Stimulated activated CD4-positive, alpha-beta T cell treated with anti-CD3 and anti-CD28 coated beads, Interleukin-2, amount 100 ng/mL, for 4 hours (primary cell): ENCODE data around the gene UTP4.
"Not testable (repeated sequence)": the region's sequence is repeated elsewhere in the genome, so short reads cannot be mapped to it uniquely, and the experiment has no call there.

Experiments used
- DNase-seq: peaks from one replicate; pipeline ENCODE4 v3.0.0-alpha.2; 2020; ENCODE audit warnings: low read depth

The UTP4 gene

GRCh38 chr16:69110406-69110805, 22.0 kb upstream of the UTP4 start:
- DNase-seq = no peak

DNA sequence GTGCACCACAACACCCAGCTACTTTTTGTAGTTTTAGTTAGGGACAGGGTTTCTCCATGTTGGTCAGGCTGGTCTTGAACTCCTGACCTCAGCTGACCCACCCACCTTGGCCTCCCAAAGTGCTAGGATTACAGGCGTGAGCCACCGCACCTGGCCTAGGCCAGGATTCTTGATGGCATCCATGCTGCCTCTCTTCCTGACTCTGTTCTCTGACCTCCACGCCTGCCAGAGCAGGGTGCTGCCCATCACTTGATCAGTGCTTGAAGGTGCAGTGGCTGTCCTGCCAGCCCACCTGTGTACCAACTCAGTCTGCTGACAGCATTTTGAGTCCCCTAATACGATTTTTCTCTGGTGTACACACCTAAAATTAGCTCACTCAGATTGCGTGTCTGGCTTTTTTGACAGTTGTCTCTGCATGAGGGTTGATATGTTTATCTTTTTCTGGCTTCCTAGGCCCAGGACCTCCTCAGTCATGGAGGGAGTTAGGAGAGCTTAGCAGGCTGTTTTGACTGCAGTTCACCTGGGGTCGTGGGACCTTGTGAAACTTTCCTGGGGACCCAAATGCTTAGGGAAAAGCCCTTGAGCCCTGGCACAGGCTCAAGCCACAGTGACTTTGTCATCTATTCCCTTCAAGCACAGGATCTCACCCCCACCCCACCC, 21.1 kb upstream of the UTP4 start:
- no peak for DNase-seq

DNA sequence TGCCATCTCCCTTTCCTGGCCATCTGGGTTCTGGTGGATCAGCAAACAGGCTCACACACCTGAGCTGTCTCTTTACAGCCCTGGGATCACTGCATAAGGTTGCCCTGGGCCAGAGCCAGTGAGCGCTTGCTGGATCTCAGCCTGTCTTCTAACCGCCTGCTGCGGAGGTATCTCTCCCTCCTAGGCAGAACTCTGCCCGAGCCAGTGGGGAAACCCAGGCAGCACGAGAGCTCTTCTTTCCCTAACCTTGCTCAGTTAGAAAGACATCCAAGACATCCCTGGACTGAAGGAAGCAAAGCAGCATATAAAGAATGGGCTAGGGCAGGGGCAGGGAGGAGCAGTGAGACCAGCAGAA, 20.6 kb upstream of the UTP4 start:
- no peak for DNase-seq

DNA sequence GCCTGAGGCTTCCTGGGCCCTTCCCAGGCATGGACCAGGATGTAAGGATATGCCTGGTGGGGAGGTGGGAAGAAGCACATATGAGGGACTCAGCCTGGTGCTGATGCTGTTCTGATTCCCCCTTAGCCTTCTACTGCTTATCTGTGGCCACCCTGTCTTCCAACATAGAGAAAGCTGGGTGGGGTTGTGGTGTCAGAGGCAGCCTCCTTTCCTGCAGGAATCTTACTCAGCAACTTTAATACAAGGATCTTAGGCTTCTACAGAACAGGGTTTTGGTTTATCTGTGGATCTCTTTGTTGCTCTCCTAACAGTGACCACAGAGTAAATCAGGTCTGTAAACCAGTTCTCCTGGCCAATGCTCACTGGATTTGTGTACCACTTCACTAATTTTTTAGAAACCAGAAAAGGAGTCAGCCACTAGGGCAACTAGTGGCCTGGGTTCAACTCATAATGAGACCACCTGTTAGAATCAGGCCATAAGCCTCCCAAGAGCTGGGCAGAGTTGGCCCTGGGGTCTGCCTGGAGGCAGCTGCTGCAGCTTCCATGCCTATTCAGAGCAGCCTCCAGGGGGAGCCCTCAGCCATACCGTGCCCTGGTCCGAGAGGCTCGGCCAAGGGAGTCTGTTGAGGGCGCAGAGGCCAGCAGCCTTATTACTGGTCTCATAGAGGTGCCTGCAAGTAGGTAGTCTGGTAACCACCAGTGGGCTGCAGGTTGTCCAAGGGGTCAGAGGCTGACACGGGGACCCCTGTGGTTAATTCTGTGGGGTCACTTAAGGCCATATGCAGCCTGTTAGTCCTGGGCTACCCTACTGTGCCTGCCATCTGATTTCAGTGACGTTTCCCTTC, 19.9 kb upstream of the UTP4 start:
- DNase-seq = peak; percentile 27

- DNase-seq = no peak
Observed at GRCh38 chr16:69113216-69113615, 19.2 kb upstream of the UTP4 start.

DNA sequence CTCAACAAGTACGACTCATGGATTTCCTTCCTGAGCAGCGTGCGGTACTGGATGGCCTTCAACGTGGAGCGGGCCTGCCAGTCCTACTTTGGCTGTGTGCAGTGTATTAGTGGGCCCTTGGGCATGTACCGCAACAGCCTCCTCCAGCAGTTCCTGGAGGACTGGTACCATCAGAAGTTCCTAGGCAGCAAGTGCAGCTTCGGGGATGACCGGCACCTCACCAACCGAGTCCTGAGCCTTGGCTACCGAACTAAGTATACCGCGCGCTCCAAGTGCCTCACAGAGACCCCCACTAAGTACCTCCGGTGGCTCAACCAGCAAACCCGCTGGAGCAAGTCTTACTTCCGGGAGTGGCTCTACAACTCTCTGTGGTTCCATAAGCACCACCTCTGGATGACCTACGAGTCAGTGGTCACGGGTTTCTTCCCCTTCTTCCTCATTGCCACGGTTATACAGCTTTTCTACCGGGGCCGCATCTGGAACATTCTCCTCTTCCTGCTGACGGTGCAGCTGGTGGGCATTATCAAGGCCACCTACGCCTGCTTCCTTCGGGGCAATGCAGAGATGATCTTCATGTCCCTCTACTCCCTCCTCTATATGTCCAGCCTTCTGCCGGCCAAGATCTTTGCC, 18.0 kb upstream of the UTP4 start:
- DNase-seq = no peak

DNA sequence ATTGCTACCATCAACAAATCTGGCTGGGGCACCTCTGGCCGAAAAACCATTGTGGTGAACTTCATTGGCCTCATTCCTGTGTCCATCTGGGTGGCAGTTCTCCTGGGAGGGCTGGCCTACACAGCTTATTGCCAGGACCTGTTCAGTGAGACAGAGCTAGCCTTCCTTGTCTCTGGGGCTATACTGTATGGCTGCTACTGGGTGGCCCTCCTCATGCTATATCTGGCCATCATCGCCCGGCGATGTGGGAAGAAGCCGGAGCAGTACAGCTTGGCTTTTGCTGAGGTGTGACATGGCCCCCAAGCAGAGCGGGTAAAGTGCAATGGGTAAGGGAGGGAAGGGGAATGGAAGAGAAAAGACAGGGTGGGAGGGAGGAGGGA, 17.5 kb upstream of the UTP4 start:
- DNase-seq = no peak

- DNase-seq = no peak
Observed at GRCh38 chr16:69115361-69115760, 17.1 kb upstream of the UTP4 start.

DNA sequence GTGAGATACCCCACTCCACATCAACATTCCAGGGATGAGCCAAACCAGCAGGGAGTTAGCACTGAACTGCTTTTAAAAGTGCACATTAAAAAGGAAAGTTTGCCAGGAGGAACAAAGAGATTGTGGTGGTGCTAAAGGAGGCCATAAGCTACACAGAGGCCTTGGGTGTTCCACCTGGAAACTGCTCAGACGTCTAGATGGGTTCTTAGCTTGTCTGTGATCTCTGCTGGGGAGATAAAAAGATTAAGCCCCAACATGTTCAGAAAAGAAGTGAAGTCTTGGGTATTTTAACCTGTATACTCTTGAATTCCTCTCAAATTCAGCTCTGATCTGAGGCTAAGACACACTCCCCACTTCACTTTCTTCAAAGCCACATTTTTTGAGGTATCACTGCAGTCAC, 16.6 kb upstream of the UTP4 start:
- no peak for DNase-seq

DNA sequence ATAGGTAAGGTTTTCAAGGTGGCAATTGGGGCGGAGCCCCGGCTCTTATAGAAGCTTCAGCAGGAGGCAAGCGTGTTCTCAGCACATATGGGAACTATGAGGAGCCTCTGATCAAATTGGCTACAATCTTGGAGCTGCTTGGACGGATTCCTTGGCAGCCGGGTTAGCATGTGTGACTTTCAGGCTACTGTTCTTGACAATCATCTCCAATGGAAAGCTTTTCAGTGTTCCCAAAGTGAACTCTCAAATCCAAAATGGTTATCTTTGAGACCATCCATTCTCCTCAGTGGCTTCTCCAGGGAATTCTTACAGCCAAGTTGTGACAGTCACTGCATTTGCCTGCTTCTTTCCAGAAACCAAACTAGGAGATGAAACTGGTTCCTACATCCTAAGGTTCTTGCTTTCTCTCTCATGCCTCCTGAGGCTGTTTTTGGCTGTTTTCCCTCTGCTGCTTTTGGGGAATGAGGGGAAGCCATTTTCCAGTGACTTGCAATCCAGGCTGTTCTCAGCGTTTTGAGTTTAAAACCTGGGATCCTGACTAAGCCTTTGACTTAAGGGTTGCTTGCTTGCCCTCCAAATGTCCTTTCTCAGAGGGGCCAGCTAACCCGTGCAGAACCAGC, 16.1 kb upstream of the UTP4 start:
- DNase-seq = no peak

GRCh38 chr16:69116906-69117305, 15.5 kb upstream of the UTP4 start:
- DNase-seq = no peak

- no peak for DNase-seq
Observed at GRCh38 chr16:69118468-69118867, 14.0 kb upstream of the UTP4 start.

DNA sequence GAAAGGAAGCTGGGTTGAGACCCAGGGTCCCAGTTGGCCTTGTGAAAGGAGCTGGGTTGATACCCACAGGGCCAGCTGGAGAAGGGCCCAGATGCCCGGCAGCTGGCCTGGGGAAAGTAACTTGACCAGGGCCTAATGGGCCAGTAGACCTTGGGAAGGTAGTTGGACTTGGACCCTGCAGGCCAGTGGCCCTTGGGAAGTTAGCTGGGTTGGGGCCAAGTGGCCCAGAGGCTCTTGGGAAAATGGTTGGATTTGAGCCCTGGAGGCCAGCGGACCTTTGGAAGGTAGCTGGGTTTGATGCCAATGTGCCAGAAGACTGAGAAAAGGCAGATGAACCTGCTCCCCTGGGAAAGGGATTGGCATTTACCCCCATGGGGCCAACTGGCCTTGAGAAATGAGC, 13.5 kb upstream of the UTP4 start:
- no peak for DNase-seq

- no peak for DNase-seq
Observed at GRCh38 chr16:69119536-69119935, 12.9 kb upstream of the UTP4 start.

DNA sequence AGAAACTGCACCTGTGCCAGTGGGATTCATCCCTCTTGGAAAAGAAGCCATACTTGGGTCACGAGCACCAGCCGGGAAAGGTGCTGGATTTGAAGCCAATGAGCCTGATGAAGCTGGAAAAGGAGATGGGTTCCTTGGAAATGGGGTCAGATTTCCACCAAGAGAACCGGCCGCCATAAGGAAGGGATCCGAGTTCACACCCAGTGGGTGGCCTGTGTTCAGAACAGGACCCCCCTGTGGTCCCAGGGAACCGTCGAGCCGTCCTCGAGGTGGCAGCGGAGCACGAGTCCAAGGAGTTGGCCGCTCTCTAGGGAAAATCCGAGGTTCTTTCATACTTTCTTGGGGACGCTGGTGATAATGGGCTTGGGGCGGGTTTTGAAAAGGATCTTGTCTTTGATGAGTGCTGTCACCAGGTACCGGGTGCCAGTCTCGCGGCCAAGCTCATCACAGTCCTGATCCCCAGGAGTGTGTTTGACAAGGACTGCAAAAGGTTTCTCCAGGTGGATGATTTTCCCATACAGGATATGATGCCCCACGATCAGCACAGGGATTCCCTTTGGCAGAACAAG, 12.3 kb upstream of the UTP4 start:
- DNase-seq = no peak

DNA sequence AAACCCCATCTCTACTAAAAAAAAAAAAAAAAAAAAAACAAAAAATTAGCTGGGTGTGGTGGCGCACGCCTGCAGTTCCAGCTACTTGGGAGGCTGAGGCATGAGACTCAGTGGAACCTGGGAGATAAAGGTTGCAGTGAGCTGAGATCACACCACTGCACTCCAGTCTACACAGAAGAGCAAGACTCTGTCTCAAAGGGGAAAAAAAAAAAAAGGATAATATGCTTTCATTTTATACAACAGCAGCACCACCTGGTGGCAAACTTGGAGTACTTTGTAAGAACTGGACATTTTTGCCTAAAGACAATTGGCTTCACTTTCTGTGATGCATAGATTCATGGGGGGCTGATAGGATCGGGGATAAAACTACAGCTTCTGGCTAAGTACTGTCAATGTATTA, 8.5 kb upstream of the UTP4 start:
- peak; percentile 57 for DNase-seq

GRCh38 chr16:69124406-69124805, 8.0 kb upstream of the UTP4 start:
- not testable (repeated sequence) for DNase-seq

- not testable (repeated sequence) for DNase-seq
Observed at GRCh38 chr16:69124961-69125360, 7.5 kb upstream of the UTP4 start.

DNA sequence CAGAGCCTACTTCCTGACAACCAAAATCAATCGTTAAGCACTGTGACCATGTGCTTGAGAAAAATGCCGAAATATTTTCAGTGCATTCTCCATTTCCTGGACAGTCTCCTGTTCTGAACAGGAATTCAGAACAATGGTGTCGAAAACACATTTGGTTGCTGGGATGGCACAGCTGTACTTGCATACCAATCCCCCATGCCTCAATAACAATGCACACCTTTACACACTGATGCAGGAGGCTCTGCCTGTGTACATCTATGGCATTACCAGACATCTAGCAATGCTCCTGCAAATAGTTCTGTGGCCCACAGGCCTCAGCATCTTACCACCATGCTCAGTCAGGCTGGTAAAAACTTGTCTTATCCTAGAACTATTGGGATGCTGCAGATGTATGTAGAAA, 6.2 kb upstream of the UTP4 start:
- DNase-seq = no peak

DNA sequence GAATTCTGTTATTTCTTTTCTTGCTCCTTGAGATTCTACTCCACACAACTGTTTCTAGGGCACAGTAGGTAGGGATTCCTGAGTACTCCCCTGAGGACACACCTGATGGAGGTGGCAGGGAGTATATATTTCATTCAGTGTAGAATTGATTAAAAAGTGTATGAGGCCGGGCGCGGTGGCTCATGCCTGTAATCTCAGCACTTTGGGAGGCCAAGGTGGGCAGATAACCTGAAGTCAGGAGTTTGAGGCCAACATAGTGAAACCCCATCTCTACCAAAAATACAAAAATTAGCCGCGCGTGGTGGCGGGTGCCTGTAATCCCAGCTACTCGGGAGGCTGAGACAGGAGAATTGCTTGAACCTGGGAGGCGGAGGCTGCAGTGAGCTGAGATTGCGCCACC, 5.6 kb upstream of the UTP4 start:
- not testable (repeated sequence) for DNase-seq

- no peak for DNase-seq
Observed at GRCh38 chr16:69127966-69128510, 4.4 kb upstream of the UTP4 start.

DNA sequence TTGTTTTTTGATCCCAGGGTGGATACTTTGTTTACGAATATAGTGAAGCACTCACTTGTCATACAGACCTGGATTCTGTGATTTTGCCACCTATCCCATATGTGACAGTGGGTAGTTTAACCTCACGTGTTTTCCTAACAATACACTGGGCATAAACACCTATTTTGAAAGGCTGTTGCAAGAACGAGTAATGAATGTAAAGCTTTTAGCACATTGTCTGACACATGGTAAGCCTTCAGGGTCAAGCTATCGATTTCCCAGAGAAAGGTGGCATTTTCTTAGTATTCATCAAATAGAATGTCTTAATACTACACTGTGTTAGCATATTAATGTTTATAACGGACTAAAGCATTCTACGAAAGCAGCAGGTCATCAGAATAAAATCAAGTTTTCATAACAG, 2.0 kb upstream of the UTP4 start:
- DNase-seq = no peak
